Measurements from ENCODE around the gene PRDX5.

Gene PRDX5

DNA sequence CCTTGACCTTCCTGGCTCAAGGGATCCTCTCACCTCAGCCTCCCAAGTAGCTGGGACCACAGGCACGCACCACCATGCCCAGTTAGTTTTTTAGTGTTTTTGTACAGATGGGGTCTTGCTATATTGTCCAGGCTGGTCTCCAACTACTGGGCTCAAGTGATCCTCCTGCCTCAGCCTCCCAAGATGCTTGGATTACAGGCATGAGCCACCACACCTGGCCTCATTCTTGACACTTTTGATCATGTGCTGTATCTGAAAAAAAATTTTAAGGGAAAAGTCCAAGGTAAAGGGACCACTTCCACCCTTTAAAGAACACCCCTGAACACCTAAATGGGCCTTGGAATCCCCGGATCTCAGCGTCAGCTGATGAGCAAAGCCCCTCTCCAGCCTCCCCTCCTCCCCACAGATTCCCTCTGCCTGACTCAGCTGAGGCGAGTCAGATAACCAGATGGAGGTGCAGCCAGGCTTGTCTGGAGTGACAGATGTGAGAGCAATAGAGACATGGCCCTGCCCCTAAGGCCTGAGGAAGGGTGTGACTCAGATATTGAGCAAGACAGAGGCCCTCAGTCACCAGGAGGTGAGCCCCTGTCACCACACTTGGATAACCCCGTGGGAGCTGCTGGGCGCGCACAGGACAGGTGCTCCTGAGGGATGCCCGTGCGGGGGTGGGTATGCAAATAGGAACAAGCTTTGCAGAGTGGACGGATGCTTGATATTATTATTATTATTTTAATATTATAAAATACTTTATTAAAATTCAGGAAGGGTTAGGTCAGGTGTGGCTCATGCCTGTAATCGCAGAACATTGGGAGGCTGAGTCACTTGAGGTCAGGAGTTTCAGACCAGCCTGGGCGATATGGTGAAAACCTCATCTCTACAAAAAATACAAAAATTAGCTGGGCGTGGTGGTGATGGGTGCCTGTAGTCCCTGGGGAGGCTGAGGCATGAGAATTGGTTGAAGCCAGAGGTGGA, 17.1 kb downstream of the PRDX5 start:
- CTCF ChIA-PET = interaction anchor here (0.6 to 1.5 kb wide), 3 partner anchors 17 to 111 kb away, joined by 4 to 11 read pairs (median 5); partner anchors contain the start of gene PRDX5
- peak overlapping the region; percentile 98 for H3K27ac ChIP-seq
- POLR2A ChIA-PET (ENCODE audit: low non-redundant PET) = interaction anchor here (0.5 to 0.7 kb wide), 3 partner anchors 10 to 61 kb away, joined by 3 to 6 read pairs (median 3); partner anchors contain the start of gene PRDX5
- TF ChIP-seq, protein P1, sequence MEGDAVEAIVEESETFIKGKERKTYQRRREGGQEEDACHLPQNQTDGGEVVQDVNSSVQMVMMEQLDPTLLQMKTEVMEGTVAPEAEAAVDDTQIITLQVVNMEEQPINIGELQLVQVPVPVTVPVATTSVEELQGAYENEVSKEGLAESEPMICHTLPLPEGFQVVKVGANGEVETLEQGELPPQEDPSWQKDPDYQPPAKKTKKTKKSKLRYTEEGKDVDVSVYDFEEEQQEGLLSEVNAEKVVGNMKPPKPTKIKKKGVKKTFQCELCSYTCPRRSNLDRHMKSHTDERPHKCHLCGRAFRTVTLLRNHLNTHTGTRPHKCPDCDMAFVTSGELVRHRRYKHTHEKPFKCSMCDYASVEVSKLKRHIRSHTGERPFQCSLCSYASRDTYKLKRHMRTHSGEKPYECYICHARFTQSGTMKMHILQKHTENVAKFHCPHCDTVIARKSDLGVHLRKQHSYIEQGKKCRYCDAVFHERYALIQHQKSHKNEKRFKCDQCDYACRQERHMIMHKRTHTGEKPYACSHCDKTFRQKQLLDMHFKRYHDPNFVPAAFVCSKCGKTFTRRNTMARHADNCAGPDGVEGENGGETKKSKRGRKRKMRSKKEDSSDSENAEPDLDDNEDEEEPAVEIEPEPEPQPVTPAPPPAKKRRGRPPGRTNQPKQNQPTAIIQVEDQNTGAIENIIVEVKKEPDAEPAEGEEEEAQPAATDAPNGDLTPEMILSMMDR (conservative IDR thresholded peaks at IDR 0.05; ENCODE audit: low read depth) = no peak
- DNase-seq (ENCODE audit: low spot score) = peak; percentile 98

DNA sequence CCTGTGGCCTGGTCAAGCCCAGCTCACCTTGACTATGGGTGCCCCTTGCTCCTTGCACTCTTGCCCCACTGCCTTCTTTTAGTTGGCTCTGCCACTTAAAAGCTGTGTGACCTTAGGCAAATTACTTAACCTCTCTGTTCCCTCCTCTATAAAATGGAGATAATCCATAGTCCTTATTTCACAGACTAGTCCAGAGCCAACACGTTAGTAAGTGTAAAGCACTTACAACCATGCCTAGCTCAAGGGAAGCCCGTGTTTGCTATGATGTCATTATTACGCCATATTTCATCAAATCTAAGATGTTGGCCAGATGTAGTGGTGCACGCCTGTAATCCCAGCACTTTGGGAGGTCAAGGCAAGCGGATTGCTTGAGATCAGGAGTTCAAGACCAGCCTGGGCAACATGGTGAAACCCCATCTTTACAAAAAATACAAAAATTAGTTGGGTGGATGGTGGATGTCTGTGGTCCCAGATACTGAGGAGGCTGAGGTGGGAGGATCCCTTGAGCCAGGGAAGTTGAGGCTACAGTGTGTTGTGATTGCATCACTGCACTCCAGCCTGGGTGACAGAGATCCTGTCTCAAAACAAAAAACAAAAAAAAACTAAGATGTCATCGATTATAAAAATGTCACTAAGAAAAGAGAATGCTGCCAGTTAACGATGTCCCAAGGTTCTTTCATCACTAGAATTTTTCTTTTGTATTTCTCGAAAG, 19.8 kb downstream of the PRDX5 start:
- TF ChIP-seq, protein P1 (conservative IDR thresholded peaks at IDR 0.05; ENCODE audit: low read depth) = no peak
- peak overlapping the region; percentile 98 for H3K27ac ChIP-seq
- ChIA-PET CTCF (interaction anchor here (1.2 kb wide), 1 partner anchor 17 kb away, joined by 5 read pairs; no protein-coding TSS in a partner anchor), POLR2A (ENCODE audit: low non-redundant PET) (no interaction called here)
- DNase-seq (ENCODE audit: low spot score) = no peak

DNA sequence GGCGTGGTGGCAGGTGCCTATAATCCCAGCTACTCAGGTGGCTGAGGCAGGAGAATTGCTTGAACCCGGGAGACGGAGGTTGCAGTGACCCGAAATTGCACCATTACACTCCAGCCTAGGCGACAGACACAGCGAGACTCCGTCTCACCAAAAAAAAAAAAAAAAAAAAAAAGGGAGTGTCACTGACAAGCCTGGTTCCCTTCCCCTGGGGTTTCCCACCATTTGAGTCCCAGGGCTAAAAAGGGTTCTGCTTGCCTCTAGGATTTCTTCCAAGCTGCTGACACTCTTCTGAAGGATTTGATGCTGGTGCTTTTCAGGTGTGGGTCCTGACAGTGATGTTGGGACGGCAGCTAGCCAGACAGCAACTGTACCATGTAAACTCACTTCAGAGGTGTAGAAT, 20.8 kb downstream of the PRDX5 start:
- POLR2A ChIA-PET (ENCODE audit: low non-redundant PET) = no interaction called here
- CTCF ChIA-PET = interaction anchor here (0.6 to 1.2 kb wide), 3 partner anchors 16 to 154 kb away, joined by 3 to 5 read pairs (median 3); no protein-coding TSS in a partner anchor
- peak overlapping the region; percentile 92 for H3K27ac ChIP-seq
- TF ChIP-seq, protein P1 (conservative IDR thresholded peaks at IDR 0.05; ENCODE audit: low read depth) = no peak
- no peak for DNase-seq (ENCODE audit: low spot score)

DNA sequence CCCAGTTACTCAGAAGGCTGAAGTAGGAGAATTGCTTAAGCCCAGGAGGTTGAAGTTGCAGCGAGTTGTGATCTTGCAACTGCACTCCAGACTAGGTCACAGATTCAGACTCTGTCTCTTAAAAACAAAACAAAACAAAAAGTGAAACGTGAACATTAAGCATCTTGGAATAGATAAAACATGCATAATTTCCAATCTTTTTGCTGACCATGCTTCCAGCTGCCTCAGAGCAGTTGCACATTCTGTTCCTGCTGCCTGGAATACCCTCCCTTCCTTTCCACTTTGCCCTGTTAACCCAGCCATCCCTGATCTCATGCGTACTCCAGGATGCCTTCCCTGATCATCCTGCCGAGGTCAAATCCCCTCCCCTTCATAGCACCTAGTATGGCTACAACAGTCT, 21.4 kb downstream of the PRDX5 start:
- CTCF ChIA-PET = interaction anchor here (0.6 kb wide), 2 partner anchors 37 to 94 kb away, joined by 3 read pairs; no protein-coding TSS in a partner anchor
- POLR2A ChIA-PET (ENCODE audit: low non-redundant PET) = no interaction called here
- H3K27ac ChIP-seq = peak overlapping the region; percentile 92
- no peak for DNase-seq (ENCODE audit: low spot score)
- TF ChIP-seq, protein P1 (conservative IDR thresholded peaks at IDR 0.05; ENCODE audit: low read depth) = no peak

DNA sequence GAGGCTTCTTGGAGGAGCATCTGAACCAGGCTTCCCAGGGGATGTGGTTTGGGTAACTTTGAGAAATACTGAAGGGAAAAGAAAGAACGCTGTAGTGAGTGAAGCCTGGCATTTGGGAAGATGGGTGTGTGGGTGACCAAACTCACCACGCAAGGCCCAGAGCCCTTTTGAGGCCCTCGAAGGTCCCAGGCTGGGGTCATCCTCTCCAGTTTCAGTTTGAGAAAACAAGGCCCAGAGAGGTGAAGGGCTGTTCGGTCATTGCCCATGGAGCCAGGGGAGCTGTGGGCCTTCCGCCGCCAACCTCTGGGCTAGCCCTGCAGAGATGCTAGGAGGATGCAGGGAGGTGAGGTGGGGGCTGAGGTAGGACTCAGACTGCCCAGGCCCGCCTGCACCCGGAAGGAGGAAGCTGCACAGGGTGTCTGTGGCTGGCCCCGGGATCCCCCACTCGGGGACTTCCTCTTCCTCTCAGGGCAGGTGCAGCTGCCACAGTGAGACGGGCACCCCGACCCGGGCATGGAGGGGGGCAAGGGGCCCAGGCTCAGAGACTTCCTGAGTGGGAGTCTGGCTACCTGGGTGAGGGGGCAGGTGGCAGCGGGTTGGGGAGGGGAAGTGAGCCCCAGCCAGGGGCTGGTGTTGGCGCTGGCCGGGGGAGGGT, 22.0 kb downstream of the PRDX5 start, which contains the start of gene CCDC88B:
TSS of gene CCDC88B (plus strand) at position 451 of the 655 bp plus-strand sequence. CDS start at position 514, 63 bp downstream.
- TF ChIP-seq, protein P1 (conservative IDR thresholded peaks at IDR 0.05; ENCODE audit: low read depth) = no peak
- ChIA-PET POLR2A (ENCODE audit: low non-redundant PET) (no interaction called here), CTCF (interaction anchor here (0.6 to 3.0 kb wide), 2 partner anchors 14 to 37 kb away, joined by 3 to 30 read pairs; no protein-coding TSS in a partner anchor)
- no peak for DNase-seq (ENCODE audit: low spot score)
- peak within 1 kb of the TSS; percentile 92 for H3K27ac ChIP-seq

All from RWPE1 (cell line).